ENCODE data around the gene UNC80. TPM values are rescaled to one million over a fixed set of nuclear protein-coding genes. Genes with fewer than 3 reads are reported as not detected.

The UNC80 gene, protein sequence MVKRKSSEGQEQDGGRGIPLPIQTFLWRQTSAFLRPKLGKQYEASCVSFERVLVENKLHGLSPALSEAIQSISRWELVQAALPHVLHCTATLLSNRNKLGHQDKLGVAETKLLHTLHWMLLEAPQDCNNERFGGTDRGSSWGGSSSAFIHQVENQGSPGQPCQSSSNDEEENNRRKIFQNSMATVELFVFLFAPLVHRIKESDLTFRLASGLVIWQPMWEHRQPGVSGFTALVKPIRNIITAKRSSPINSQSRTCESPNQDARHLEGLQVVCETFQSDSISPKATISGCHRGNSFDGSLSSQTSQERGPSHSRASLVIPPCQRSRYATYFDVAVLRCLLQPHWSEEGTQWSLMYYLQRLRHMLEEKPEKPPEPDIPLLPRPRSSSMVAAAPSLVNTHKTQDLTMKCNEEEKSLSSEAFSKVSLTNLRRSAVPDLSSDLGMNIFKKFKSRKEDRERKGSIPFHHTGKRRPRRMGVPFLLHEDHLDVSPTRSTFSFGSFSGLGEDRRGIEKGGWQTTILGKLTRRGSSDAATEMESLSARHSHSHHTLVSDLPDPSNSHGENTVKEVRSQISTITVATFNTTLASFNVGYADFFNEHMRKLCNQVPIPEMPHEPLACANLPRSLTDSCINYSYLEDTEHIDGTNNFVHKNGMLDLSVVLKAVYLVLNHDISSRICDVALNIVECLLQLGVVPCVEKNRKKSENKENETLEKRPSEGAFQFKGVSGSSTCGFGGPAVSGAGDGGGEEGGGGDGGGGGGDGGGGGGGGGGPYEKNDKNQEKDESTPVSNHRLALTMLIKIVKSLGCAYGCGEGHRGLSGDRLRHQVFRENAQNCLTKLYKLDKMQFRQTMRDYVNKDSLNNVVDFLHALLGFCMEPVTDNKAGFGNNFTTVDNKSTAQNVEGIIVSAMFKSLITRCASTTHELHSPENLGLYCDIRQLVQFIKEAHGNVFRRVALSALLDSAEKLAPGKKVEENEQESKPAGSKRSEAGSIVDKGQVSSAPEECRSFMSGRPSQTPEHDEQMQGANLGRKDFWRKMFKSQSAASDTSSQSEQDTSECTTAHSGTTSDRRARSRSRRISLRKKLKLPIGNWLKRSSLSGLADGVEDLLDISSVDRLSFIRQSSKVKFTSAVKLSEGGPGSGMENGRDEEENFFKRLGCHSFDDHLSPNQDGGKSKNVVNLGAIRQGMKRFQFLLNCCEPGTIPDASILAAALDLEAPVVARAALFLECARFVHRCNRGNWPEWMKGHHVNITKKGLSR (N-terminal part only)
- not detected in 2 replicates for total RNA-seq (2014; rRNA removed)
- Bru-seq, nascent RNA, result percentile 1 among the genes with signal in this experiment
- BruChase-seq, experiment 1, labeled RNA remaining after a 6-hour chase, result percentile 3 among the genes with signal in this experiment
- percentile 6 among the genes with signal in this experiment for BruChase-seq, experiment 2, labeled RNA remaining after a 2-hour chase
- long read RNA-seq, result 0 reads

DNA sequence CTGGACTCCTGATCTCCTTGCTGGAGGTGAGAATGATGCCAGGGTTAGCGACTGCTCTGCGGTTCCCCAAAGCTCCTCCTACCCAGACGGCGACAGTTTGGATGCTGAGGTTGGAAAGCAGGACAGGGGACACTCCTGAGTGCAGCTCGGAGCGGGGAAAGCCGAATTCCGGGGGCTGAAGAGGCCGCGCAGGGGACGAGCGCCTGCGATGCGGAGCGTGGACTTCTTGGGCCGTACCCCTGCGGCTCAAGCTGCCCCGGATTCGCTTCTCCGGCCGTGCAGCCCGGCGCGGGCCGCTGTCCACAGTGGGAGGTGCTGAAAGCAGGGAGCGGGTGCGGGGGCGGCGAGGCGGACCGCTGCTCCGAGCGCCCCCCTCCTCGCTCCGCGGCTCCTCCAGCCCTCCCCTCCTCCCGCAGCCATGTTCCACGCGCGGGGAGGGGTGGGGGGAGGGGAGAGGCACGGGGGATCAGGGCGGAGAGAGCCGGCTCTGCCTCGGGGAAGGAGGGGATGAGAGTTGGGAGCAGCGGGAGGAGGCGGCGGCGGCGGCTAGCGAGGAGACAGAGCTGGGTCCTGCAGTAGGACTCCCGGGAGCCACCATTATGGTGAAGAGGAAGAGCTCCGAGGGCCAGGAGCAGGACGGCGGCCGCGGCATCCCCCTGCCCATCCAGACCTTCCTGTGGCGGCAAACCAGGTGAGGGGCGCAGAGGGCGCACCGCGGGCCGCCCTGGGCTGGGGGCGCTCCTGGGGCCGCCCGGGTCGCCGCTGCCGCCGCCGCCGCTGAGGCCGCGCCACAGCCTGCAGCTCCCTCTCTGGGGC, at the start of gene UNC80:
Gene UNC80 (plus strand): TSS at position 359 of the 816 bp plus-strand sequence. CDS start 241 bp downstream, at position 600.
- Histone ChIP-seq H3K27ac (ENCODE audit: low read length) (no peak within 1 kb of the TSS), H3K9me3 (ENCODE audit: low read length) (no peaks in the 10 kb centered on the region), H3F3A (ENCODE audit: low read length, unreplicated experiment) (no peaks in the 10 kb centered on the region), H4K20me1 (ENCODE audit: low read length) (no peaks in the 10 kb centered on the region), H3K4me1 (ENCODE audit: insufficient read depth, low read length) (no peaks in the 10 kb centered on the region), H3K79me2 (ENCODE audit: low read length) (no peaks in the 10 kb centered on the region), H3K4me2 (ENCODE audit: low read length) (peak within 1 kb of the TSS; percentile 51; the same call in 1 of the 2 replicates), H3K9ac (ENCODE audit: low read length) (no peak within 1 kb of the TSS), H3K36me3 (ENCODE audit: low read depth, low read length) (no peaks in the 10 kb centered on the region), H2AFZ (ENCODE audit: low read length) (no peak within 1 kb of the TSS), H3K4me3 (ENCODE audit: low read length) (no peak within 1 kb of the TSS), H3K9me2 (replicated peaks; ENCODE audit: low read length) (no peaks in the 10 kb centered on the region), H3K27me3 (ENCODE audit: low read length) (peaks cover 13% of the 10 kb centered on the region)
- peak; percentile 27 for DNase-seq
- CTCF ChIA-PET, result no interaction called here
- TF ChIP-seq, protein P1, sequence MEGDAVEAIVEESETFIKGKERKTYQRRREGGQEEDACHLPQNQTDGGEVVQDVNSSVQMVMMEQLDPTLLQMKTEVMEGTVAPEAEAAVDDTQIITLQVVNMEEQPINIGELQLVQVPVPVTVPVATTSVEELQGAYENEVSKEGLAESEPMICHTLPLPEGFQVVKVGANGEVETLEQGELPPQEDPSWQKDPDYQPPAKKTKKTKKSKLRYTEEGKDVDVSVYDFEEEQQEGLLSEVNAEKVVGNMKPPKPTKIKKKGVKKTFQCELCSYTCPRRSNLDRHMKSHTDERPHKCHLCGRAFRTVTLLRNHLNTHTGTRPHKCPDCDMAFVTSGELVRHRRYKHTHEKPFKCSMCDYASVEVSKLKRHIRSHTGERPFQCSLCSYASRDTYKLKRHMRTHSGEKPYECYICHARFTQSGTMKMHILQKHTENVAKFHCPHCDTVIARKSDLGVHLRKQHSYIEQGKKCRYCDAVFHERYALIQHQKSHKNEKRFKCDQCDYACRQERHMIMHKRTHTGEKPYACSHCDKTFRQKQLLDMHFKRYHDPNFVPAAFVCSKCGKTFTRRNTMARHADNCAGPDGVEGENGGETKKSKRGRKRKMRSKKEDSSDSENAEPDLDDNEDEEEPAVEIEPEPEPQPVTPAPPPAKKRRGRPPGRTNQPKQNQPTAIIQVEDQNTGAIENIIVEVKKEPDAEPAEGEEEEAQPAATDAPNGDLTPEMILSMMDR (conservative IDR thresholded peaks at IDR 0.05; ENCODE audit: low read depth, low read length), result no peak
- TF ChIP-seq EZH2phosphoT487 (IDR thresholded peaks at IDR 0.05; ENCODE audit: borderline replicate concordance, low read length) (no peak), EZH2 (IDR thresholded peaks at IDR 0.05; ENCODE audit: low read length, unreplicated experiment) (no peak)
- intact Hi-C loops (cut with micrococcal nuclease), result no loop called here
- POLR2A ChIA-PET (ENCODE audit: unreplicated experiment), result no interaction called here
- peak; percentile 78 for ATAC-seq
- no TSS peak for BruUV-seq (replicated peaks)

DNA sequence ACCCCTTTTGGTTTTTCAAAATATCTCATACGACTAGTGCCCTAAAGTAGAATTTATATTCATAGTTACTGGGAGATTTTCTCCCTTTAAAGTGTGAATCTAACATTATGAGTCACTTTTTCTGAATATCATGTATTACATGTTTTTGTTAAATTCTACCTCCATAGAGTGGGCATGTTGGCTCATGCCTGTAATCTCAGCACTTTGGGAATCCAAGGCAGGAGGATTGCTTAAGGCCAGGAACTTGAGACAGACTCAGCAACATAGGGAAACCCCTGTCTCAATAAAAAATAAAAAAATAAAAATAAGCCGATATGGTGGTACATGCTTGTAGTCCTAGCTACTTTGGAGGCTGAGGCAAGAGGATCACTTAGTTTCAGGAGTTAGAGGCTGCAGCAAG, 45.3 kb upstream of the UNC80 start:
- DNase-seq (no peak), ATAC-seq (no peak)
- H3K36me3 ChIP-seq (ENCODE audit: low read depth, low read length), result no peaks in the 10 kb centered on the region
- H3K4me3 ChIP-seq (ENCODE audit: low read length), result no peak overlapping the region
- intact Hi-C loops (cut with micrococcal nuclease), result no loop called here
- ChIA-PET POLR2A (ENCODE audit: unreplicated experiment) (no interaction called here), CTCF (no interaction called here)
- H3K27me3 ChIP-seq (ENCODE audit: low read length), result no peaks in the 10 kb centered on the region
- H4K20me1 ChIP-seq (ENCODE audit: low read length), result no peaks in the 10 kb centered on the region
- BruUV-seq (replicated peaks), result no TSS peak
- H3K79me2 ChIP-seq (ENCODE audit: low read length), result no peaks in the 10 kb centered on the region
- no peaks in the 10 kb centered on the region for H3K4me1 ChIP-seq (ENCODE audit: insufficient read depth, low read length)
- no peaks in the 10 kb centered on the region for H3F3A ChIP-seq (ENCODE audit: low read length, unreplicated experiment)
- H3K9ac ChIP-seq (ENCODE audit: low read length), result no peak overlapping the region
- no peak for TF ChIP-seq EZH2 (IDR thresholded peaks at IDR 0.05; ENCODE audit: low read length, unreplicated experiment)
- H3K9me3 ChIP-seq (ENCODE audit: low read length), result no peaks in the 10 kb centered on the region
- no peak overlapping the region for H3K4me2 ChIP-seq (ENCODE audit: low read length)
- no peak overlapping the region for H3K27ac ChIP-seq (ENCODE audit: low read length)
- no peak overlapping the region for H2AFZ ChIP-seq (ENCODE audit: low read length)
- no peaks in the 10 kb centered on the region for H3K9me2 ChIP-seq (replicated peaks; ENCODE audit: low read length)
